Measurements from ENCODE around the gene CLEC18A. TPM values are rescaled to one million over a fixed set of nuclear protein-coding genes. Genes with fewer than 3 reads are reported as not detected.

CLEC18A gene
- total RNA-seq, 1 donor = 0.27 TPM

DNA sequence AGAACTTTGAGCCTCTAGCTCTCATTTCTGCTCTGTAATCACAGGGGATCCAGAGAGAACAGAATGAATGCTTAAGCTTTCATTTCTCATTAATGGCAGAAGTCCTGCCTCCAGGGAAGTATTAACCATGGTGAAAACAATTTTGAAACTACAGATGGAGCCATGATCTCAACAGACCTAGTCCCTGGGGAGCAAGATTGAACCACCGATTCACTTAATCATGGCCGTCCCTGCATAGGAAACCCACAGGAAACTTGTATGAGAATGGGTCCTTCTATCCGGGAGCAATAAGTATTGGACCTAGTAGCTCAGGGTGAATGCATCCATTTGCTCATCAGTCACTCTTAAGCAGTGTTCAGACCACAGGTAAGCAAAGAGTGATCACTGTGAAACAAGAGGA, 40.2 kb upstream of the CLEC18A start:
- TF ChIP-seq, protein P1, sequence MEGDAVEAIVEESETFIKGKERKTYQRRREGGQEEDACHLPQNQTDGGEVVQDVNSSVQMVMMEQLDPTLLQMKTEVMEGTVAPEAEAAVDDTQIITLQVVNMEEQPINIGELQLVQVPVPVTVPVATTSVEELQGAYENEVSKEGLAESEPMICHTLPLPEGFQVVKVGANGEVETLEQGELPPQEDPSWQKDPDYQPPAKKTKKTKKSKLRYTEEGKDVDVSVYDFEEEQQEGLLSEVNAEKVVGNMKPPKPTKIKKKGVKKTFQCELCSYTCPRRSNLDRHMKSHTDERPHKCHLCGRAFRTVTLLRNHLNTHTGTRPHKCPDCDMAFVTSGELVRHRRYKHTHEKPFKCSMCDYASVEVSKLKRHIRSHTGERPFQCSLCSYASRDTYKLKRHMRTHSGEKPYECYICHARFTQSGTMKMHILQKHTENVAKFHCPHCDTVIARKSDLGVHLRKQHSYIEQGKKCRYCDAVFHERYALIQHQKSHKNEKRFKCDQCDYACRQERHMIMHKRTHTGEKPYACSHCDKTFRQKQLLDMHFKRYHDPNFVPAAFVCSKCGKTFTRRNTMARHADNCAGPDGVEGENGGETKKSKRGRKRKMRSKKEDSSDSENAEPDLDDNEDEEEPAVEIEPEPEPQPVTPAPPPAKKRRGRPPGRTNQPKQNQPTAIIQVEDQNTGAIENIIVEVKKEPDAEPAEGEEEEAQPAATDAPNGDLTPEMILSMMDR (IDR thresholded peaks at IDR 0.05; ENCODE audit: insufficient read depth, low read length) = no peak
- no peak overlapping the region for H3K4me3 ChIP-seq (ENCODE audit: low read depth, low read length)
- no peak for DNase-seq (ENCODE audit: low read depth)

DNA sequence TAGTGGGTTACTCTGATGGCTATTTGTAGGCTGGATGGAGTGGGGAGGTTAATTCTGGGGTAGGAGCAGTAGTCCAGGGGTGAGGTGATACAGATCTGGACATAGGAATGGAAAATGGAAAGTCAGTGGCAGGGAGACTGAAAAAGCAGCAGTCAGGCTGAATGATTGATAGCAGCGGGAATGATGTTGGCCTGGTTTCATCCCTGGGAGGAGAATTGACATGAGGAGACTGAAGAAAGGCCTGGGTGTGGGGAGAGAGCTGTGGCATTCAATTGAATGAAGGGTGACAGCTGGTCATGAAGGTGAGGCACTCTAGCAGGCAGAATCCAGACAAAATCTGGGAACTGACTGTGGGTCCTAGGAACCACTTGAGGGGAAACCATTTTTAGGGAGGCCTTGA, 34.7 kb upstream of the CLEC18A start:
- TF ChIP-seq, protein P1 (IDR thresholded peaks at IDR 0.05; ENCODE audit: insufficient read depth, low read length) = no peak
- no peak for DNase-seq (ENCODE audit: low read depth)
- H3K4me3 ChIP-seq (ENCODE audit: low read depth, low read length) = no peak overlapping the region

DNA sequence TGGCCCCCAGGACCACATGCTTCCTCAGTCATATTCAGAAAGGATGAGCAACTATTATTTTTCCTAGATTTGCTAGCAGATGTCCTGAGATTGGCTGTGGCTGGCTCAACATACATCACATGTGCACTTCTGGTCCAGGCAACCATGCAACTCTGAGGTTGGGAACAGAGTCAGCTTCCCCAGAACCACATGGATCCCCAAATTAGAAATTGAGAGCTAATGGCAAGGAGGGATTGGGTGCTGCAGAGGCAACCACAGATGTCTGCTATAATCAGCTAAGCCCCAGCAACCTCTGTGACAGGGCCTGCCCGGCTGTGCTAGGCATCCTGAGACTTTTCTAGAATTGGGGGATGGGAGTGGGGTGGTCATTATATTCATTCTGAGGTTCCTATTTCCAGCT, 33.8 kb upstream of the CLEC18A start:
- DNase-seq (ENCODE audit: low read depth) = no peak
- TF ChIP-seq, protein P1 (IDR thresholded peaks at IDR 0.05; ENCODE audit: insufficient read depth, low read length) = no peak
- no peak overlapping the region for H3K4me3 ChIP-seq (ENCODE audit: low read depth, low read length)

DNA sequence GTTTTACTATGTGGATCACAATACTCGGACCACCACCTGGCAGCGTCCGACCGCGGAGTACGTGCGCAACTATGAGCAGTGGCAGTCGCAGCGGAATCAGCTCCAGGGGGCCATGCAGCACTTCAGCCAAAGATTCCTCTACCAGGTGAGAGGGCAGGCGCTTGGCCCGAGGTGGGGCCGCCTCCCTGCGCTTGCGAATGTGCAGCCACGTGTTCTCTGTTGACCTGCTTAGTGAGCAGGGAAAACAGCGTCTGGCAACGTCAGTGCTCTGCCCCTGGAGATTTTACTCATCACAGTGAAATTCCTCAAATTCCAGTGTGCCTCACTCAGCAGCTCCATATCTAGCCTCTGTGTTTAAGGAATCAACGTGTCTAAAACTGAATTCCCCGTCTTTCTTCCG, 33.4 kb upstream of the CLEC18A start:
- peak overlapping the region; percentile 52 for H3K4me3 ChIP-seq (ENCODE audit: low read depth, low read length)
- TF ChIP-seq, protein P1 (IDR thresholded peaks at IDR 0.05; ENCODE audit: insufficient read depth, low read length) = no peak
- DNase-seq (ENCODE audit: low read depth) = peak; percentile 99

DNA sequence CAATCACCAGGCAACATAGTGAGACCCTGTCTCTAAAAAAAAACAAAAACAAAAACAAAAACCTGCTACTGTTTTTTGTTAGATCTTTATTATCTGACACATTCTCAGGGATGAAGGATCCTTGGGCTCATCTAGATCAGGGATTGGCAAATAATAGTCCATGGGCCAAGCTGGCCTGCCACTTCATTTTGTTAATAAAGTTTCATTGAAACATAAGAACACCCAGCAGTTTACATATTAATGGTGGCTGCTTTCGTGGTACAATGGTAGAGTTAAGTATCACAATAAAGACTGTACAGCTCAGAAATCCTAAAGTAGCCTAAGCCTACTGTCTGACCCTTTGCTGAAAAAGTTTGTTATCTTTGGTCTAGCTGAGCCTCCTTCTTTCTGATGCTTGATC, 32.9 kb upstream of the CLEC18A start:
- DNase-seq (ENCODE audit: low read depth) = no peak
- TF ChIP-seq, protein P1 (IDR thresholded peaks at IDR 0.05; ENCODE audit: insufficient read depth, low read length) = no peak
- H3K4me3 ChIP-seq (ENCODE audit: low read depth, low read length) = peak overlapping the region; percentile 52

DNA sequence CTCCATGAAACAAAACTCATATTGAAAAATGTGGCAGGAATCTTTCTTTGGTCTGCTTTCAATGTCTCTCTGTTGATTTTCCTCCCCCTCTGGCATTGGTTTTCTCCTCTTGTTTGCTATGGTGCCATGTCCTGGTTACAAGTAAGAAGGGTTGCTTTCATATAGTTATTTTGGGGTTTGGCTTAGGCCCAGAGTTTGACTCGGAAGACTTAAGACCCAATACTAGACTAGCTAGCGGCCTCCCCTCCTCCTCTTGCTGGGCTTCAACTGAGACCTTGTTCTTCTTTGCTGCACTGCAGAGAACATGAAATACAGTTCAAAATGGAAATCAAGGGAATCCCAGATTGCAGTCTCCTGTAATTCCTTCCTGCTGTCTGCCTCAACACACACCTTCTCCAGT, 30.0 kb upstream of the CLEC18A start:
- no peak overlapping the region for H3K4me3 ChIP-seq (ENCODE audit: low read depth, low read length)
- TF ChIP-seq, protein P1 (IDR thresholded peaks at IDR 0.05; ENCODE audit: insufficient read depth, low read length) = no peak
- DNase-seq (ENCODE audit: low read depth) = peak; percentile 39

DNA sequence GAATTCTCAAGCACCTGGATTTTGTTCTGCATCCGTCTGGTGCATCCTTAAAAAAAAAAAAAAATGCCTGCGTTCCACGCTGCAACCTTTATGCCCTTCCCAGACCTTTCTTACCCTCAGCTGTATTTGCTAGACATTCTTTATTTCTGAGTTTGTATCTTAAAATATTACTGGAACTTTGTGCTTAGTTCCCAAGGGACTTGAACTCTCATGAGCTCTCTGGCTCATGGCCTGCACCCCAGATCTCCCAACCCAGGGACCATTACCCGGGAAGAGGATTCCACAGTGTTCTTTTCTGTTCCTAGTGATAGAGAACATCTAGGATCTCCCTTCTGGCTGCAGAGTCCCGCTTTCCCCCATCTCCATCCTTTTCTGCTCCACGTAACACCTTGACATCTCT, 28.9 kb upstream of the CLEC18A start:
- TF ChIP-seq, protein P1 (IDR thresholded peaks at IDR 0.05; ENCODE audit: insufficient read depth, low read length) = no peak
- no peak overlapping the region for H3K4me3 ChIP-seq (ENCODE audit: low read depth, low read length)
- DNase-seq (ENCODE audit: low read depth) = no peak

Data from fibroblast of the aortic adventitia (primary cell).